ENCODE results near the gene MTMR12. TPM values are rescaled to one million over a fixed set of nuclear protein-coding genes. Genes with fewer than 3 reads are reported as not detected.

Gene MTMR12
- total and polyA plus RNA-seq, 2 of the 13 experiments (the other 11 are each of a cell fraction or from before 2014, with no cell fraction given): 23.4 to 36.6 TPM

- TF ChIP-seq TFDP1 (CRISPR knock-in tag; IDR thresholded peaks at IDR 0.05; ENCODE audit: borderline replicate concordance): no peak
- no peak for TF ChIP-seq GZF1 (CRISPR knock-in tag; IDR thresholded peaks at IDR 0.05)
- no peak for TF ChIP-seq ZNF660 (CRISPR knock-in tag; IDR thresholded peaks at IDR 0.05; ENCODE audit: borderline replicate concordance, low read depth)
- no peak for TF ChIP-seq ARID2 (CRISPR knock-in tag; IDR thresholded peaks at IDR 0.05; ENCODE audit: borderline replicate concordance)
Observed at GRCh38 chr5:32332966-32333365, 20.2 kb upstream of the MTMR12 start (continued).

- Histone ChIP-seq H3K27ac (ENCODE audit: extremely low read length, insufficient read depth, low read length) (peak overlapping the region; percentile 95), H2AFZ (ENCODE audit: low read length) (no peak overlapping the region), H3K4me1 (ENCODE audit: insufficient read depth, low read length) (peaks cover 53% of the 10 kb centered on the region), H3K27me3 (ENCODE audit: control insufficient read depth in 1 of 2, insufficient read depth in 2 of 2, low read length in 2 of 2) (no peaks in the 10 kb centered on the region), H4K20me1 (ENCODE audit: insufficient read depth, low read length) (no peaks in the 10 kb centered on the region), H3K36me3 (replicated peaks in 1 of 2; ENCODE audit: control insufficient read depth in 1 of 2, insufficient read depth in 2 of 2, low read length in 2 of 2) (no peaks in the 10 kb centered on the region), H3K9ac (ENCODE audit: insufficient read depth, low read depth, low read length) (peak overlapping the region; percentile 81), H3K79me2 (ENCODE audit: insufficient read depth, low read length) (no peaks in the 10 kb centered on the region), H3K4me3 (replicated peaks in 1 of 3; ENCODE audit: insufficient read depth in 1 of 3, low read depth in 2 of 3, low read length in 3 of 3) (peak overlapping the region in 2 of 3 experiments; percentile 54 to 57; a peak in 1 of 6 replicates), H3K9me3 (ENCODE audit: low read length) (peaks cover 9% of the 10 kb centered on the region), H3K4me2 (ENCODE audit: low read depth, low read length) (peak overlapping the region; percentile 73)
- ChIA-PET CTCF (ENCODE audit: low intra/inter-chr PET ratio, low total read pairs) (no interaction called here), POLR2A (no interaction called here)
- no TSS peak for BruUV-seq (replicated peaks)
- intact Hi-C loops (cut with micrococcal nuclease; ENCODE audit: unreplicated experiment) (loop anchor here (5.0 to 10.0 kb wide), 2 partner anchors 60 to 168 kb away; no protein-coding TSS in a partner anchor), in situ Hi-C loops (cut with HindIII; ENCODE audit: extremely low pct_ligation_motif_present, low pct_unique_long_range_greater_than_20kb) (no loop called here)
- FAIRE-seq: no peak
- TF ChIP-seq SRY (CRISPR knock-in tag; IDR thresholded peaks at IDR 0.05): no peak
- no peak for TF ChIP-seq ZNF7 (CRISPR knock-in tag; IDR thresholded peaks at IDR 0.05)
- TF ChIP-seq ARID4A (CRISPR knock-in tag; IDR thresholded peaks at IDR 0.05; ENCODE audit: borderline replicate concordance): no peak
- TF ChIP-seq CREB3 (CRISPR knock-in tag; IDR thresholded peaks at IDR 0.05): no peak
- TF ChIP-seq PAX8 (CRISPR knock-in tag; IDR thresholded peaks at IDR 0.05; ENCODE audit: borderline replicate concordance): no peak
- TF ChIP-seq NRL (CRISPR knock-in tag; IDR thresholded peaks at IDR 0.05; ENCODE audit: borderline replicate concordance): no peak
- TF ChIP-seq ATF2 (CRISPR knock-in tag; IDR thresholded peaks at IDR 0.05): no peak
- no peak for TF ChIP-seq ZNF10 (CRISPR knock-in tag; IDR thresholded peaks at IDR 0.05; ENCODE audit: borderline replicate concordance, low read depth)
- 86% methylated on average over 1 of the region's 1 CpG for WGBS (ENCODE audit: low lambda C conversion rate)
- no peak for ATAC-seq
- no peak for DNase-seq (ENCODE audit: low spot score)
Observed at GRCh38 chr5:32332361-32332760, 19.6 kb upstream of the MTMR12 start.

Data from HepG2 (cell line).